ENCODE data around the gene OR4Q2.

- TF ChIP-seq, protein P1, sequence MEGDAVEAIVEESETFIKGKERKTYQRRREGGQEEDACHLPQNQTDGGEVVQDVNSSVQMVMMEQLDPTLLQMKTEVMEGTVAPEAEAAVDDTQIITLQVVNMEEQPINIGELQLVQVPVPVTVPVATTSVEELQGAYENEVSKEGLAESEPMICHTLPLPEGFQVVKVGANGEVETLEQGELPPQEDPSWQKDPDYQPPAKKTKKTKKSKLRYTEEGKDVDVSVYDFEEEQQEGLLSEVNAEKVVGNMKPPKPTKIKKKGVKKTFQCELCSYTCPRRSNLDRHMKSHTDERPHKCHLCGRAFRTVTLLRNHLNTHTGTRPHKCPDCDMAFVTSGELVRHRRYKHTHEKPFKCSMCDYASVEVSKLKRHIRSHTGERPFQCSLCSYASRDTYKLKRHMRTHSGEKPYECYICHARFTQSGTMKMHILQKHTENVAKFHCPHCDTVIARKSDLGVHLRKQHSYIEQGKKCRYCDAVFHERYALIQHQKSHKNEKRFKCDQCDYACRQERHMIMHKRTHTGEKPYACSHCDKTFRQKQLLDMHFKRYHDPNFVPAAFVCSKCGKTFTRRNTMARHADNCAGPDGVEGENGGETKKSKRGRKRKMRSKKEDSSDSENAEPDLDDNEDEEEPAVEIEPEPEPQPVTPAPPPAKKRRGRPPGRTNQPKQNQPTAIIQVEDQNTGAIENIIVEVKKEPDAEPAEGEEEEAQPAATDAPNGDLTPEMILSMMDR (IDR thresholded peaks at IDR 0.05) = no peak
- TF ChIP-seq POLR2A (IDR thresholded peaks at IDR 0.05) (no peak), POLR2AphosphoS5 (IDR thresholded peaks at IDR 0.05) (no peak)
These were observed 42.3 kb downstream of the OR4Q2 start for GRCh38 chr14:20044243-20044642.
